Amniotic epithelial cell (primary cell): Measurements from ENCODE around the gene ASXL1.

Experiments used
- DNase-seq: peaks from one replicate; pipeline ENCODE4 v3.0.0-alpha.2; 2010; ENCODE audit warnings: low read depth

Gene ASXL1

DNA sequence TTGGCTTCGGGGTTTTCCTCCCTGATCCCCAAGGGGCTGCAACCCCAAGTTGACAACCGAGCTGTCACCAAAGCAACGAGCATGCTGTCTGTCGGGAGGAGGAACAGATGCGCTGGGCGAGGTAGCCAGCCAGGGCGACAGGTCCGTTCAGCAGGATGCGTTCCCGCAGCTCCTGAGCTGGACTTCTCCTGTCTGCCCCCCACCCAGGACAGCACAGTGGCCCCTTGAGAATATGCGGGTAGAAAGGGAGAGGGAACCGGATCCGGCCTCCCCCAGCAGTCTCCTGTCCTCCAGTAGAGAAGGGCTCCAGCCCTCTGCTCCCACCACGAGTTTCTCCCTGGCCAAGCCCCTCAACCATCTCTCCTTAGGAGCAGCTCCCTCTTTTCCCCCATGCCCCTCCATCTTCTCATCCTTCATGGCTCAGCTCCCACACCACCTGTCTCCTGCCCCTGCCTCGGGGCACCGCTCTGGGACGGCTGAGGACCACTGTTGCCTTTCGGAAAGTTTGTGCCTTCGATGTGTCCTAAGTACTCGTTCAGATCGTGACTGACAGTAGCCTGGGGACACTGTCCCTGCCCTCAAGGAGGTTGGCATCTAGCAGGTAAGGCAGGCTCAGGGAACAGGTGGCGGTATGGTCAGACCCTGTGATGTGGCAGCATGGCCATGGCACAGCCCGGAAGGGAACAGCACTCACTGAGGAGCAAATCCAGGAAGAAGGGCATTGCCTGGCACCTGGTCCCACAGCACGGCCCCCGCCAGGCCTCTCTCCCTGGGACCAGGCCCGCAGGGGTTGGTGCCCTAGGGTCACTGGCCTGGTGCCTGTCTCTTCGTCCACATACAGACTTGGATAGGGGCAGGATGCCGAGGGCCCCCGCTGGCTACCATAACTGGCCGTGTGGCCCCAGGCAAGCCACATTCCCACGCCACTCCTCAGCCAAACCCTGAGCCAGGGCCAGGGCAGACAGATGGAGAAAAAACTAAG, 96.3 kb downstream of the ASXL1 start:
- no peak for DNase-seq

DNA sequence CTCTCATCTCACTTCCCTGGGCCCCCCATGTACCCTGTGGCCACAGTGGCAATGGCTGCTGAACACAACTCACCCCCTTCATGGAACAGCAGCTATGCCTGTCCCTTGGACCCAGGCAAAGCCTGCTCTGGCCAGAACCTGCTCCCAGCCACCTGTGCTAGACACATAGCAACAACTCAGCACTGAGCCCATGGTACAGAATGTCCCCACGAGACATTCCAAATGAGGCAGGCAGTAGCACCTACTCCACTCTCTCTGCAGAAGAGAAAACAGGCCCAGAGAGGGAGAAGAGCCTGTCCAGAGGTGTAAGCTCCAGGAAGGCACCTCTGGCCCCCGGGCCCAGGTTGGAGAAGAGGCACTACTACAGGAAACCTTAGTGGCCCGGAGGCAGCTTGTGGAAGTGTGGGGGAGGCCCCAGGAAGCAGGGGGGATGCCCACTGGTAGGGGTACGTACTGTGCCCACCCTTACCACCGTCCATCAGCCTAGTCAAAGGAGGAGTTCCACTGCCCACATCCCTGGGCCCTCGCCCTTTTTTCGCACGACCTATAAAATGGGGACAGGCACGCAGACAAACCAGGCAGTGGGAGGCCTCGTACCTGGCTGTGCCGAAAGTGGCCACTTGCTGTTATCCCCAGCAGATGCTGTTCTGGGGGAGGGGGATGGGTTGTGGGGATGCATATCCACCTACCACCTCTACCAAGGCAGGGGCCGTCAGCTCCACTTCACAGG, 97.2 kb downstream of the ASXL1 start:
- no peak for DNase-seq

DNA sequence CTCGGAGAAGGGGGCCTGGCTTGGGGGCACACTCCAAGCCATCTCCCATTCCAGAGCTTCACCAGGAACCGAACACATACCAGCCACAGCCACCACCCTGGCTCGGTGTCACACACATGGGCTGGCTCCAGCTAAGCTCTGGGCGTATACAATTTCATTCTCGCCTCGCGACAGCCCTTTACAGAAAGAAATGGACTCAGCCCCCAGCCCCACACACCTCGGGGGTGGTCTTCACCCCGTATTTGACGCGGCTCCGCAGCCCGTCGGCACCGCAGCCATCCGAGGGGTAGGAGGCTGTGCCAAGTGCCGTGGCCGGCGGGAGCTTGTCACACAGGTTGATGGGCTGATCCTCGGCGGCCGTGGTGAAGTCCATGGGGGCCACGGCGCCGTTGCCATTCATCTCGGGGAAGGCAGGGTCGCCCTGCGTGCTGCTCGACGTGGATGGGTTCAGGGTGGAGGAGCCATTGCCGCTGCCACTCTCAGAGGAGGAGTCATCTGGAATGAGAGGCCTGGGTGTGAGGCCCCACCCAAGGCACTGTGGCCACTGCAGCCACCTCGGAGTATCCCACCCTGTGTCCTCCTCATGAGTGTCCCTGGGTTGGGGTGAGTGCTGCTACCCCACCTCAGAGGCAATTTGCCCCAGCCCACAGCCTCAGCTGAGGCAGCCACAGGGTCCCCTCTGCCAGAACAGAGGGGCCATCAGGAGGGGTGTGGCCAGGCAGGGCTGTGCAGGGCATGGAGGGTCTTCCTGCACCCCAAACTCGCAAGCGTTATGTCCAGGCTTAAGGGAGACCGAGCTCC, 98.0 kb downstream of the ASXL1 start:
- DNase-seq, result no peak

DNA sequence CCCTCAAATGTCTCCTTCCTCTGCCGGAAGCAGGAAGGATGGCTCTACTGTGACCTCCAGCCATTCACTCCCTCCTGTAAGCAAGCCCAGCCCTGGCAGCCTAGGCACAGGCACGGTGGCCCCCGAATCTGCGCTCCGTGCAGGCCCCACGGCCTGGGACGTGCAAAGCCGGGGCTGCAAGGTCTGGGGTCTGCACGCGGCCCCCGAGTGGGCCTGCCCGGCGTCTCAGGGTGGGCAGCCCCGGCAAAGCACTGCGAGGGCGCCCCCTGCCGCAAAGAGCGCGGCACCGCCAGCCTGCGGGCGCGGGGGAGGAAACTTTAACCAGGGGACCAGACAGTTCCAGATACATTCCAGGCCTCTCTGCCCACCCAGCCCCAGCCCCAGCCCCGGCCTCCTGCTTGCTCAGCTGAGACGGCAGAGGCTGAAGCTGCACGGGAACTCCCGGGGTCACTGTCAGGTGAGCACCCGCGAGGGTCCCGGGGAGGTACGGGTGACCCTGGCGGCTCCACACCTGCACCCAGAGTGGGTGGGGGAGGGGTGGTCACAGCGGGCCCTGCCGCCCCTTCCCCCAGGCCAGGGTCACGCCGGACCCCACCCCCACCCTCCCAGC, 98.8 kb downstream of the ASXL1 start:
- DNase-seq, result peak; percentile 65

DNA sequence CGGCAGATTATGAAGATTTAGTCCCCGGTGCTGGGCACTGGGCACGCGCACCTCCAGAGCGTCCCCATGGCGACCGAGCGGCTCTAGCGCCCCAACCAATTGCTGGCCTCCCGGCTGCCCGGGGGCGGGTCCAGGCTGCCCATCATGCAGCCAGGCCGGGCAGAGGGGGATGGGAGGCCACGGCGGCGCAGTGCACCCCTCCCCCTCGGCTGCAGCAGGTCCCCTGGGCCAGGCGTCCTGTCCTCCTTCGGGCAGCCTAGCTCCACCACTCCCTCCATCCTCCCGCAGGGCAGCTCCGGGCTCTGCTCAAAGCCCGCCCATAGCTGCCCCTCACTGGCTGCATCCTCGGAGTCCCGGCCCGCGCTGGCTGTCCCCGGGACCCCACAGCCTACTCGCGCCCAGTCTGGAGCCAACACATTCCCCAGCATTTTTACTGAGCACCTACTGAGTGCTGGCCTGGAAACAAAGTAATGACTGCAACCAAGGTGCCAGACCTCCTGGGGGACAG, 99.4 kb downstream of the ASXL1 start:
- peak; percentile 71 for DNase-seq

DNA sequence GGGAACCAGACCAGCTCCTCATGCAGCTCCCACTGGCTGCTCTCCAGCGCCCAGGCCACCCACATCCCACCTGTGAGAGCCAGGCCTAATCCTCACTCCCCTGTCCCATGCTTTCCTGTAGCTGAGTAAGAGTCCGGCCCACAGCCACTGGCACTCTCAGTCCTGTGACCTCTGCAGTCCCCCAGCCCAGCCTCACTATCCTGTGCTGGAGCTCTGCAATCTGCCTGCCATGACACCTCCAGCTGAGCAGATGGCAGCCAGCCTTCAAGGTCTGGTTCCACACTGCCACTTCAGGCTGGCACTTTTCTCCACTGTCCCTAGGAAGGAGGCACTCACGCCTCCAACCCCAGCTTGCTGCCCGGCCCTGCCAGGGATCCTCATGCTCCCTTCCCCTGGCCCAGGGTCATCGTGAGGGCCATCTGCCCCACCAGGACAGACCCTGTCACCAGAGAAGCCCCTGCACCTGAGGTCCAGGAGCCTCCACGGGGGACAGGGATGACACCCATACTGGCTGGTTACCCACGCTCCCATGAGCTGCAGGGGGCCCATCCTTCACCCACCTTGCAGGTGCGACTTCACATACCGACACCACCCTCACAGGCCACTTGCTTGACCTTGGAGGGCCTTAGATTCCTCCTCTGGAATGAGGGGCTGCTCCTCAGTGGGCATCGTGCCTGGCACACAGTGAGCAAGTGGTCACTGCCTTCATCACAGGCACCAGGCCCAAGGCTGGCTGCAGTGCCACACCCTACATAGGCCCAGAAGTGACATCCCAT, 100.1 kb downstream of the ASXL1 start:
- no peak for DNase-seq

DNA sequence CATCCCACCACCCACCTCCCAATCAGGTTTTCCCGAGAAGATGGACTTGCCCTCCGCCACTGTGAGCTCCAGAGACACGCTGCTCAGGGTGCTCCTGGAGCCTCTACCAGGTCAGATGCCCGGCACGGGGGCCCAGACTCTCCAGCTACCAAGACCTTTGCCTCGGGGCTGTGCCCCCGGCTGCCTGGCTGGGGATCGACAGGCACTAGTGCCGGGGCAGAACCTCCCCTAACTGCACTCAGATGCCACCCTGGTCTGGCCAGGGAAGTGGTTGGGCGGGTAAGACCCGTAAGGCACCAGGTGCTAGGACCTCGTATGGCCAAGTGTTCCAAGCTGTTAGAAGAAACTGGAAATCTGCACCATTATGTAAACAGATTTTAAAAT, 100.7 kb downstream of the ASXL1 start:
- no peak for DNase-seq

DNA sequence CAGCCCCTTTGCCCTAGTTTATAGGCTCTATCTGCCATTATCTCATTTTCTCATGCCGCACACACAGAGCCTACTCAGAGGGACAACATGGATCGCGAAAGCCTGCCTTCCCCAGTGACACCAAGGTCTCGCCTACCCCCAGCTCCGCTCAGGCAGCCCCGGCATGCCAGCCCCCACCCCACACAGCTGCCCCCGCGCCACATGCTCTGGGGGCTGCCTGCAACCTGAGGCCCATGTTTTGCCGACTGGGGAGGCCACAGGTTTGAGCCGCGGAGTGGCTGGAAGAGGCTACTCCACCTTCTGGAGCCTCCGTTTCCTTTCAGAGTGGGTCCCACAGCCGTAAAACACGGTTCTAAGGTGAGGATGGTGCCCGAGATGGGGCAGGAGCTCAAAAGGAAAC, 102.1 kb downstream of the ASXL1 start:
- no peak for DNase-seq

DNA sequence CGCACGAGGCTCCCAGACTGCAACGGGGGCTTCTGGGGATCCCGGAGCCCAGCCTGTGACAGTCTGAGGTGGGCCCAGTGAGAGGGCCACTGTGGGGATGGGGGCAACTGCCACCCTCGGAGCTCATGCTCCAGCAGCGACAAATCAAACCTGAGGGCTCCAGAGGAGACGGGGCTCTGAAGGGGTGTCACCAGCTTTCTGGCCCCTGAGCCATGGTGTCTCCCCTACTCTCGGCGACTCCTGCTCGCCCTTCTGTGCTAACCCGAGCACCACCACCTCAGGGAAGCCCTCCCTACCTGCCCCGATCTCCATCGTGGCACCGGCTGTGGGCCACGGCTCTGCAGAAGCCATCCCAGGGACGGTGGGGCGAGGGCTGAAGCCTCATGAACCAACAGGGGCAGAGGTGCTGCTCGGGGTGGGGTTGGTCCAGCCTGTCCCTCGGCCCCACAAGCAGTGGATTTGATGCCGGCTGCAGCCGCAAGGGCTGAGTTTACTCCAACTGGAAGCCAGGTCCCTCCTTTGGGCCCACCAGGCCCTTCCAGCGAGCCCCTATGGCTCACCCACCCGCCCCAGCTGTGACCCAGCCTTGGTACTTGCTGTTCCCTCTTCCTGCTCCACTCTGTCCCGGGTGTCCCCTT, 102.7 kb downstream of the ASXL1 start:
- DNase-seq, result no peak

DNA sequence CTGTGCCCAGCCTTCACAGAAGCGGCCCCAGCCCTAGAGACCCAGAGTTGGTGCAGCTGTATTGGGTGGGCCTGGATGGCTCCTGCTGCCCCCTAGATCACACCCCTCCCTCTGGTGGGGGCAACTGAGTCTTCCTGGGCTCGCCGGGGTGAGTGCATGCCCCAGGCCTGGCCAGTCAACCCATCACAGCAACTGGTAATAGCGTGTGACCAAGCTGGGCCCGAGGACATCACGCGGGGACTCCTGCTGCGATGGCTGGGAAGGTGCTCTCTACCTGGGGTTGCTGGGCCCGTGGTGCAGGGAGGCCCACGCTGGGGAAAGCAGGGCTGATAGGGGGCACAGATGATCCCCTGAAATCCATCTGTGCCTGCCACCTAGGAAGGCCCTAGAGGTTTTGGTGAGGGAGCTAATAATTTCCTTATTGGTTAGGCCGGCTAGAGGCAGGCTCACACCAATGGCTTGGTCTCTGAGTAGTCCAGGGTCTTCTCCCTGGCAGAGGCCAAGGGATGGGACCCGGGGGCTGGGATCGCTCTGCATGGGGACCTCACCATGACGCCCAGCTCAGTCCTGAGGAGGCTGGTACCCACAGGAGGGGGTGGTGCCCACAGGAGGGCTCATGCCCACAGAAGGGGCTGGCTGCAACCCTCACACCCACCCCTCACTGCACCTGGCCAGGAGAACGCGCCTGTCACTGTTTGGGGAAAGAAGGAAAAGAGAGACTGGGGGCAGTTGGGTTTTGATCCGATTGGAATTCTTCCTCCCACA, 103.9 kb downstream of the ASXL1 start:
- no peak for DNase-seq

DNA sequence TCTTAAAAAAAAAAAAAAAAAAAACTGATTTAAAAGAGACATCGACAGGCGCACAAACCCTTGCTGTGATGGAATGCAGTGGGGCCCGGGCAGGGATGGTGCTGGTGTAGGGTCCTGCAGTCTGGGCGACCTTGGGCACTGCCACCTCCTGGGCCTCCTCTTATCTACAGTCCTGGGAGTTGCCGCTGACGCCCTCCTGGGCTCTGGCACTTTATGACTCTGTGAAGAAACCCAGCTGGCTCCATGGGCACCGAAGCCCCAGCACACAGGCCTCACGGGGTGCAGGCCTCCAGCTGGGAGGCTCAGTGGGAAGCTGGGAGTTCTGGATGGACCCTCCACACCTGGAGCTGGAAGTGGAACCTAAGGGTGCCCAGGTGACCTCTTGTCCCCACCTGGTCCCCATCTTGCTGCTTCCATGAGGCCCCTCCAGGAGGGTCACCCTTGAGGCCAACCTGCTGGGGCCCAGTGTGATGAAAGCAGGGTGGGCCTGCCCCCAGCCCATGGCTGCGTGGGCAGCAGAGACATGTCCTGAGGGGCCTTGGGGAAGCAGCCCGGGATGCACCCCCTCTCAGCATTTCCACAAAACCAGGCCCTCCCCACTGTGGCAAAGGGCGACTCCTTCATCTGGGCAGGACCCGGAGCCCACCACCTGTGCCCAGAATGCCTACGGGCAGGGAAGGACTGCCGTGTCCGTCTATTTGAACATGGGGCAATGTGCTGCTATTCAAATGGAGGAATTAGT, 104.9 kb downstream of the ASXL1 start:
- no peak for DNase-seq

DNA sequence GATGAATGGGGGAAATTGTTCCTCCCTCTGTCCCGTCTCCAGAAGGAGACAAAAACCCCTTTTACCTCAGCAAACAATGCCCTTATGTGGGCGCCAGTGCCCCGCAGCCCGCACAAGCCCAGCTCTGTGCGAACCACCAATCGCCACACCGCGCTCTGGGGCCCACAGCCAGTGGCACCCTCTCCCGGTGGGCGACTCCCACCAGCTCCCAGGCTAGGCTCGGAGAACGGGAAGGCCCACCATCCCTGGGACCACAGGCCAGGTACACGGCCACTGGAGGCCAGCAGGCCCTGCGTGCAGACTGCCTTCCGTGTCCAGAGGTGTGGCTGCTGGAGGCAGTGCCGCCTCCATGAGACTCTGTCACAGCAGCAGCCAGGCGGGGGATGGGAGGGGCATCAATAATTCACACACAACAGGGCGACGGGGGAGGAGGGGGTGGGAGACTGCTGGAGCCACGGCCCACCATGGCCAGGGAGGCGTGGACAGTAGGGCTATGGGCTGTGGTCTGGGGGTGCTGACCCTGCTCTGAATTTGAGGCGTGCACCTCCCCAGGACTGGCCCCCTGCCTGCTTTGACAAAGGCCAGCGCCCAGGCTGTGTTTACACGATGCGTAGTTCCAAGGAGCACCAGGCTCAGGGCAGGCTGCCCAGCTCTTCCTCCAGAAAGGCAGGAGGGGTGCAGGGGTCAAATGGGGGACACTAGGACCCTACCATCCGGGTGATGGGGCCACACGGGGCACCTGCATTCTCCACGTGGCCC, 105.7 kb downstream of the ASXL1 start:
- DNase-seq, result no peak

DNA sequence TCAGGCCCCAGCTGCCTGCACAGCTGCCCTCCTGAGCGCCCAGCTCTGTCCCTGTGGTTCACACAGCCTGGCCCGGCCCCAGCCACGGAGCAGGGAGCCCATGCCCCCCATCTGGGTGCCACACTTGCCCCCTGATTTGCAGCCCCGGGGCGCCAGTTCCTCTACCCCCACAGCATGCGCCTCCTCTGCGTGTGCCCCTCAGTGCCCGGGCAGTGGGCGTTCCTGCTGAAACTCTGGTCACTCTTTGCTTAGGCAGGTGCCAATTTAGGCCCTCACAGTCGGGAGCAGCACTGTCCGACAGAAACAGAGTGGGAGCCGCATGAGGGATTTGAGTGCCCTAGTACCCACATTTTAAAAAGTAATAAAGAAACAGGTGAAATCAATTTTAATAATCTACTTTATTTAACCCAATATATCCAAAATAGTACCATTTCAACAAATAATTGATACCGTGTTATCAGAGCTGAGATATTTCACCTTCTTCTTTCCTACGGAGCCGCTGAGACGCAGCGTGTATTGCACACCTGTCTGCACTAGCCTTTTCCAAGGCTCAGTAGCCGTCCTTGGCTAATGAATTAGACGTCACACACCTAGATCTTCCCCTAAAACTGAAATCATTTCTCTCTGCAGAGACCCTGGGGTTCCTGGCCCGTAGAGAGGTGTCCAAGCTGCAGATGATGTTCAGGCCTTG, 106.4 kb downstream of the ASXL1 start:
- no peak for DNase-seq

DNA sequence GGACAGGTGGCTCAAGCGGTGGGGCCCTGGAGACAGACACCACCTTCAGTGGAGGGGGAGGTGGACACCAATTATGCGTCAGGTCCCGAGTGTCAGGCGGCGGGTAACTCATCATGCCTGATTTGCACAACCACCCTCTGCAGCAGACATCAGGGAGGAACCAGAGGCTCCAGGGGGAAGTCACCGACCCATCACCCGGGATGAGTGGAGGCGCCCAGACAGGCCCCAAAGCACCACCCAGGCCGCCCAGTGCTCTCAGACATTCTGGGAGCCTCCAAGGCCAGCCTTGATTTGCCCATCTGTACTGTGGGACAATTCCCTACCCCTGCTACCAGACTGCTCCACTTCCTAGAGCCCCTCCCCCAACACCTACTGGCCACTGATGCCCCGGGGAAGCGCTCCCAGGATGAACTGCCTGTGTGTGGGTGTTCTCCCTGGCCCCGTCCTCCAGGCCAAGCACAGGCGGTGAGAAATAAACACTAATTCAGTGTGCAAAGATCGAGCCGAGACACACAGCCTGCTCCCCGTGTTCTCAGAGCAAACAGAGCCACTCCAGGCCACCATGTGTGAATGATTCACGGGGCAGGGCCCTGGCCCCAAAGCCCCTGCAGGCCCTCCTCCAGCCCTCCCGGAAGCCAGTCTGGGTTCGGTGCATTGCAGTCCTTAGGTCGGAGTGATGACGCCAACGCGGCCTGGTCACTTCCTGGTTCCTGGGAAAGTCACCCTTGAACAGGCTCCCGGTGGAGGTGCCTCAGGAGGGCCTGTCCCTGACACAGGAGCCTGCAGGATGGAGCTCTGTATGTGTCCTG, 107.2 kb downstream of the ASXL1 start:
- peak; percentile 82 for DNase-seq

DNA sequence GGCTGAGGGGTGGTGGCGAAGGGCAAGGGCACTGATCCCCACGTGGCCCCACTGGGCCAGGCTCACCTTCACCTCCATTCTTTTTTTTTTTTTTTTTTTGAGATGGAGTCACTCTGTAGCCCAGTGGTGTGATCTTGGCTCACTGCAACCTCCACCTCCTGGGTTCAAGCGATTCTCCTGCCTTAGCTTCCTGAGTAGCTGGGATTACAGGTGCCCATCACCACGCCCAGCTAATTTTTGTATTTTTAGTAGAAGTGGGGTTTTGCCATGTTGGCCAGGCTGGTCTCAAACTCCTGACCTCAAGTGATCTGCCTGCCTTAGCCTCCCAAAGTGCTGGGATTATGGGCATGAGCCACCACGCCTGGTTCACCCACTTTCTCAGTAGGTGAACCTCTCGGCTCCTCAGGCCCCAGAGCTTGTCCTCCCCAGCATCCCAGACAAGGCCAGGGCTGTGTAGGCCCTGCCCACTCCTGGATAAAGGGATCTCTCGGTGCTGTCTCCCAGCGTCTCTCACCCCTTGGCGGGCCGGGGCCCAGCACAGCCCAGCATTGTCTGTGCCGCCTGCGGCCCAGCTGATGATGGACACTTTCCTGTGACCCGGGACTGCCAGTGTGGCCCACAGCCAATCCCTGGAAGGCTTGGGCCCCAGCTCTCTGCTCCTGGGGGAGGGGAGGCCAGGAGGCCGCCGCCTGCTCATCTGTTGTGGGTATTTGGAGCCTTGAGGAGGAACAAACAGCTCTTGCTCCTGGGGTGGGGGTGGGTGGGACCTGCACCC, 108.0 kb downstream of the ASXL1 start:
- DNase-seq, result peak; percentile 63
